CMK (cell line): Measurements from ENCODE around the gene HAGH.
"Not testable (repeated sequence)": the region's sequence is repeated elsewhere in the genome, so short reads cannot be mapped to it uniquely, and the experiment has no call there.

ENCODE experiments used
- DNase-seq: peaks from one replicate; pipeline ENCODE4 v3.0.0-alpha.2; 2010; ENCODE audit warnings: low read depth

HAGH gene

DNA sequence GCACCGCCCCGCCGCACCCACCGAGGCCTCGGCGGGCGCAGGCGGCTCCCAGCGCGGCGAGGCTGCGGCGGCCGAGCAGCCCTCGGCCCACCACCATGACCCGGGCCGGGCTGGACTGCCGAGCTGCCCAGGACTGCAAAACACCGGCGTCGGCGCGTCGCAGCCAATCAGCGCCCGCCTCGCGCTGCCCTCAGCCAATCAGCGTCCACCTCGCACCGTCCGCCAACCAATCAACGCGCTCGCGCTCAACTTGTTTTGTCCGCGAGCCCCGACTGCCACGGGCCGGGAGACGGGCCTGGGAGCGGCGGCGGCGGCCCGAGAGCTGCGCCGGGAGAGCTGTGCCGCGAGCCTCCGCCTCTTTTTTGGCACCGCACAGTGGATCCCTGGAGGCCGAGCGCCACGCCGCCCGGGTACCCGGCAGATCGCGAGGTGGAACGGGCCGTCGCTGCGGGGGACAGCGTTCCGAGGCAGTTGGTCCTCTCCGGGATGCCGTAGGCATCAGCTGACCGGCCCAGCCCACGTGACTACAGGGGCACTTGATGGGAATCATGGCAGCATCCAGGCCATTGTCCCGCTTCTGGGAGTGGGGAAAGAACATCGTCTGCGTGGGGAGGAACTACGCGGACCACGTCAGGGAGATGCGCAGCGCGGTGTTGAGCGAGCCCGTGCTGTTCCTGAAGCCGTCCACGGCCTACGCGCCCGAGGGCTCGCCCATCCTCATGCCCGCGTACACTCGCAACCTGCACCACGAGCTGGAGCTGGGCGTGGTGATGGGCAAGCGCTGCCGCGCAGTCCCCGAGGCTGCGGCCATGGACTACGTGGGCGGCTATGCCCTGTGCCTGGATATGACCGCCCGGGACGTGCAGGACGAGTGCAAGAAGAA lies at the start of gene HAGH, which contains the start of gene FAHD1:
HAGH (minus strand) TSS at position 135 of the 883 bp plus-strand sequence; CDS start at position 97, 38 bp downstream.
FAHD1 (plus strand) TSS at position 516 of the 883 bp plus-strand sequence; CDS start at position 549, 33 bp downstream.
- DNase-seq: peak; percentile 70

DNA sequence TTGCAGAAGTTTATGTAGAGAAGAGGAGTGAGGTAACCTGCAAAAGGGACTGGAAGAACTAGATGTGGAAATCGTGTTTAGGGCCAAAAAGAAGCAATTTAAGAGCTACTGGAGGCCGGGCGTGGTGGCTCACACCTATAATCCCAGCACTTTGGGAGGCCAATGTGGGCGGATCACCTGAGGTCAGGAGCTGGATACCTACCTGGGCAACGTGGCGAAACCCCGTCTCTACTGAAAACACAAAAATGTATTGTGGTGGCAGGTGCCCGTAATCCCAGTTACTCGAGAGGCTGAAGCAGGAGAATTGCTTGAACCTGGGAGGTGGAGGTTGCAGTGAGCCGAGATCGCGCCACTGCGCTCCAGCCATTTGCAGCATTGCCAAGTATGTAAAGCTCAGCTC lies 49.4 kb upstream of the HAGH start:
- not testable (repeated sequence) for DNase-seq

DNA sequence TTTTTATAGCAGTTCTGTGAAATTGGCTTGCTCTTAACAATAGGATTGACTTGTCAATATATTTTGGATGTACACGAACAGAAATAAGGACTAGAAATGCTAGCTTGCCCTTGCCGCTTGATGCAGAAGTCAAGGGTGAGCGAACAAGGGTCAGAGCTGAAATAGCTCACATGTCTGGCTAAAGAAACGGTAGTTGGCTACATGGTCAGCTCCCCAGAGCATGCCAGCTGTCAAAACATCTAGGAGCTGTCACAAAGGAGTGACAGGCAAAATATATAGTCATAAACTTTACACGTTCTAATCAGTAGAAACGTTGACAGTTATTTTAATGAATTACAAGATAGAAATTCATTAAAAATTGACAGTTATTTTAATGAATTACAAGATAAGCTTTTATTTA lies 48.2 kb upstream of the HAGH start:
- DNase-seq: no peak

DNA sequence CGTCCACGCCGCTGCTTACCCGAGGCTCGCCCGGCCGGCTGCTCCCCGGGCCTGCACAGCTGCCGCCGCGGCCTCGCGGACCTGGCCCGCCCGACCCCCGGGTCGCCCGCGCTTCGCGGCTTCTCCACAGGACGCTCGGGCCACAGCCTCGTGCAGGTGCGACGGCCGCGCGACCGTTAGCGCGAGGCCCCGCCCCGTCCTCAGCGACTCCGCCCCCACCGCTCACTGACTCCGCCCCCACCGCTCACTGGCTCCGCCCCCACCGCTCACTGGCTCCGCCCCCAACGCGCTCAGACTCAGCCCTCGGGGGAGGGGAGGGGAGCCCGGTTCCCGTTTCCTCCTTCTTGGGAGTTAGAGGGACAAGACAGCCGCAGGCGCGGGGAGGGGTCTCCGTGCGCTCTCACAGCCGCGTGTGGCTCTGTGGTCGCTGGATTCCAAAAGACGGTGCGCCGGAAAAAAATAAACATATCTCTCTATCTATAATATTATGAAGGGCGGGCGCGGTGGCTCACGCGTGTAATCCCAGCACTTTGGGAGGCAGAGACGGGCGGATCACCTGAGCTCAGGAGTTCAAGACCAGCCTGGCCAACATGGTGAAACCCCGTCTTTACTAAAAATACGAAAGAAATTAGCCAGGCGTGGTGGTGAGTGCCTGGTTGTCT lies 45.5 kb upstream of the HAGH start, which contains the start of gene MEIOB:
MEIOB (minus strand) TSS at position 191 of the 662 bp plus-strand sequence. CDS start 3,989 bp downstream, outside the sequence.
- peak; percentile 57 for DNase-seq

DNA sequence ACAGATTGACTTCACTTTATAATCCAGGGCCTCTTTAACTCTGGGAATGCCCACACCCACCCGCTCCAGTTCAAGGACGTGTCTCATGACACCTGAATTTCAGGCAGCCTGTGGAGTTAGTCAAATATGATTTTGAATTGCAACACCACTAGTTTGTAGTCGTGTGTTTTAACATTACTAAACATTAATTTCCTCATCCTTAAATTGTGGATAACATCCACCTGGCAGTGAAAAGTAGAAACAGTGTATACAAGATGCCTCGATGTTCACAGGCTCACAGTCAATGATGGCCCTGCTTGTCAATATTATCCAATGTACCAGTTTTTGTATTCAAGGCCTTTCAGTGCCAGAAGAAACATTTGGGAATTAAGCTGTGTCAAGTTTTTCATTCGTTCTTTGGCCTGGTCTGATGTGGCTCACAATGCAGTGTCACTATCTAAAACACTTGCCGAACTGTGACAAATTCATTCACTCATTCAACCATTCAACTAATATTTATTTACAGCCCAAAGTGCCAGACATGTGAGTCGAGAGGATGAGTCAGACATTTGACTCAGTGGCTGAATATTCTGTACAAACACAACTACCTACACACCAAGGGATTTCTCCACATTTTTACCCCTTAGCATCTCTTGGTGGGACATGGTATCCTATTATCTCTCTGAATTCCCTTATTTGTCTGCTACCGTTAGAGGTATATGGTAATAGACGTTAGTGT lies 43.9 kb upstream of the HAGH start:
- DNase-seq: no peak

DNA sequence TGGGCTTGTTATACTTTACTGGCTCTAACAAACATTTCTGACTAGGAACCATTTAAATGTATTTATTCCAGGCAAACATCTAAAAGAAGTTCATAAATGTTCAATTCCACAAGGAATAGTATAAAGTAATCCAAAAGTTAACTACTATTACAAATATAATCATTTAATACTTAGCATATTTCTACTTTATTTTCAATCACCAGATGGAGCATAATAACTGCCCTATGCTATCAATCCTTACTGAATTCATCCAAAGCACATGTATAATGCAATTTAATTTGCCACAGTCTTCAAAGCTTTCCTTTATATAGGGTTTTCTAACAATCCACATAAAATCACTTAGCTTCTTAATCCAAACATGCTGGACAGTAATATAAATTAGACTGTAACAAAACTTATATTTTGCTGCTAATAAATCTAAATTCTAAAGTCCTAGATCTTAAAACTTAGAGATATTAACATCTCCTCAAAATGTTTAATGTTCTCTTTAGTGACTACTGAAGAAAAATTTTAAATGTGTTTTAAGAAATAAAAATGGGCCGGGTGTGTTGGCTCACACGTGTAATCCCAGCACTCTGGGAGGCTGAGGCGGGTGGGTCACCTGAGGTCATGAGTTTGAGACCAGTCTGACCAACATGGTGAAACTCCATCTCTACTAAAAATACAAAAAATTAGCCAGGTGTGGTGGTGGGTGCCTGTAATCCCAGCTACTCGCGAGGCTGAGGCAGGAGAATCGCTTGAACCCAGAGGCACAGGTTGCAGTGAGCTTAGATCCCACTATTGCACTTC lies 39.5 kb upstream of the HAGH start:
- DNase-seq: no peak

DNA sequence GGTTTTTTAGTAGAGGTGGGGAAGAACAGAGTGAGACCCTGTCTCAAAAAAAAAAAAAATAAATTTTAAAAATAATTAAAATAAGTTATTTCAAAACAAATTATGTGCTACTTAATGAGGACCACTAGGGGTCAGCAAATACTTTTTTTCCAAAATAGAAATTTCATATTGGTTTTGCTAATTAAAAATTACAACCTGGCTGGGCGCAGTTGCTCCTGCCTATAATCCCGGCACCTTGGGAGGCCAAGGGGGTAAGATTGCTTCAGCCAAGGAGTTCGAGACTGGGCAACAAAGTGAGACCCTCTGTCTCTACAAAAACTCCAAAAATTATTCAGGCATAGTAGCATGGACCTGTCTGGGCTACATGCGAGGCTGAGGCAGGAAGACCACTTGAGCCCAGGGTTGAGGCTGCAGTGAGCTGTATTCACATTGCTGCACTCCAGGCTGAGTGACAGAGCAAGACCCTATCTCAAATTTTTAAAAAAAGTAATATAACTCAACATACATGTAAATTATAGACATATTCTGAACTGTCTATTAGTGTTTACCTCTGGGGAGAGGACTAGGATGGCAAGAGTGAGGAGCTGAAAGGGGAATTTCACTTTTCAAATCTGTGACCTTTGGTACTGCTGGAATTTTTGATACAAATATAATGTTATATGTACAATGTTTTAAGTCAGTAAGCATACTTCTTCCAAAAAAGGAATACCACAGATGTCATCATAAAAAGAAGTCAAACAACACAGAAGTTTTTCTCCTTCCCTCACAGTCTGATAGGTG lies 37.2 kb upstream of the HAGH start:
- DNase-seq: no peak

DNA sequence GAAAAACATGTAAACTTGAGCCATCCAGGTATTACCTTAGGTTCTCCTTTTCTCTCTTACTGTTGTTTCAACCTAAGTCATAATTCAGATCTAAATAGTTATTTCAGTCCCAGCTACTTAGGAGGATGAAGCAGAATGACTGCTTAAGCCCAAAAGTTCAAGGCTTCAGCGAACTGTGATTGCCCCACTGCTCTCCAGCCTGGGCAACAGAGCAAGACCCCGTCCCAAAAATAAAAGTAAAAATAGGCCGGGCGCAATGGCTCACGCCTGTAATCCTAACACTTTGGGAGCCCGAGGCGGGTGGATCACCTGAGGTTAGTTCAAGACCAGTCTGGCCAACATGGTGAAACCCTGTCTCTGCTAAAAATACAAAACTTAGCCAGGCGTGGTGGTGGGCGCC lies 35.8 kb upstream of the HAGH start:
- no peak for DNase-seq

DNA sequence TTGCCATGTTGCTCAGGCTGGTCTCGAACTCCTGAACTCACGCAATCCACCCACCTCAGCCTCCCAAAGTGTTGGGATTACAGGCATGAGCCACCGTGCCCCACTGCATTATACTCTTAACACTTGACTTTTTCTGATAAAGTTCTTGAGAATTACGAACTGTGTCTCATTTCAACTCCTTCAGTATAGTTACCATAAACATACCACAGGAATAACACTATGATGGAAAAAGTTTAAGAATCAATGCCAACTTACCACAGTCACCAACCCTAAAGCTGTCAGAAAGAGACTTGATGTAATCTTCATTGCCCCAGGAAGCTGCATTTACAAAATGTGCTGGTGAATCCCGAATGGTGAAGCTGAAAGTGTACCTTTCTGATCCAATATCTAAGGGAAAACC lies 35.1 kb upstream of the HAGH start:
- DNase-seq: no peak

DNA sequence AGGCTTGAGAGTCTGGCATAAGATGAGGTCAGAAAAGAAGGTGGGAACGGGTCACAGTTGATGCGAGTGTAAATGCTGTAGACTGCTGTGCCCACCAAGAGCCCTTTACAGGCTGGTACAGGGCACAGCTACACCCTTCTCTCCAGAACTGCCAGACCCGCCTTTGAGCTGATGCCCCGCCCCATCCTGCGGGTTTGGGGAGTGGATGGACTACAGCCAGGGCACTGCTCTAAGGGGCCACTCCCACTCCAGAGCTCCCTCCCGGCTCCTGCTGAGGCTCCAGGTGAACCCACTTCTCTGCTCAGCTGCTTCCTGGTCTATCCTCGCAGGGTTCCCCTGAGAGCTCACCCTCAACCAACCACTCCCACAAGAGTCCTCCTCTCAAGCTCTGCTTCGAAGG lies 33.0 kb upstream of the HAGH start:
- DNase-seq: no peak

DNA sequence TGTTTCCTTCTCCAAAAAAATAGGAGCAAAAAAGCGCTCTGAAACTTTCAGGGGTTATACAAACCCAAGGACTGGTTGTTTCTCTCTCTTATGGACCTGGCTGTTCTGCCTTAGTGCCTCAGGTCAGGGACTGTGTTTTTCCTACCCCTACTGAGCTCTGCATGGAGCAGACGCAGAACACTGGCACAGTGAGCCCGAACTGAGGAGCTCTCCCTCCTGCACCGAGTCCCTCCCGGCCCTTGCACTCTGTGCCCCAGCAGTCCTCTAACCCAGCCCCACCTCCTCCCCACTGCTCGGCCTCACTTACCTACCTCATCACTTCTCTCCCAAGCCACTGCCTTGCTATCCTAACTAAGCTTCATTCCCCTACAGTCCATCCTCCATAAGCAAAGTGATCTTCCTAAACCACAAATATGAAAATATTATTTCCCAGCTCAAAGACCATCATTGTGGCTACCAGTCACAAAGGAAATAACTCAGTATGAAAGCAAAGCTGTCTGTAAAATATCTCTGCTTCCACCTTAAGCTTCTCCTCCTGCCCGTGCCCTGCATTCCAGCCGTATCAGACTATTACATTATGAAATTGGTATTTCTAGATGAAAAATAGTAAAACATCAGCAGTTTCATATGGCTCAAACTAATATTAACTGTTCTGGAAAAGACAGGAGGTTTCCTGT lies 31.7 kb upstream of the HAGH start:
- DNase-seq: no peak

DNA sequence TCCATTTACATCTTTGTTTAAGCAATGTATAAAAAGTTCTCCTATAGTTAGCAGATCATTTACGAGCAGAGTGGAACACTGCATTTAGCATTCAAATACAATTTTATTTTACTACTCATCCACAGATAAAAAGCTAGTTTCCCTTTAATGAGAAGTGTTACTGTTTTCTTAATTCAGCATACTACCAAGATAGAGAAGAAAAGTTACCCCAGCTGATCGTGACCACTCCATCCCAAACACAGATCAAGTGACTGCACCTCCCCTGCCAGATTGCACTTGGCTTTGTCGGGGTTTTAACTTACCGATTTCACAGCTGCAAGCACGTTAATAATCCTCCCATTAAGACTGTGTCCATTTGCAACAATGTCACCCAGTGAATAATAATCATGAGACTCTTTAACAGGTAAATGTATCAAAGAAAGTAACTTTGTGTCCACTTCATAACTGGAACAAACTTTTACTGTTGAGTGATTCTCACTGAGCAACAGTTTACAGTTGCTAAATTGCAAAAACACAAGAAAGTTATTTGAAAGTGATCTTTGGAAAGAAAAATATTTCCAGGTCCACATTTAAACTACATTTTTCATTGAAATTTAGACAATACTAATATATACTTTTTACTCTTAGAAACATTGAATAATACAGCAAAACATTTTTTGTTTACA lies 30.9 kb upstream of the HAGH start:
- DNase-seq: no peak

DNA sequence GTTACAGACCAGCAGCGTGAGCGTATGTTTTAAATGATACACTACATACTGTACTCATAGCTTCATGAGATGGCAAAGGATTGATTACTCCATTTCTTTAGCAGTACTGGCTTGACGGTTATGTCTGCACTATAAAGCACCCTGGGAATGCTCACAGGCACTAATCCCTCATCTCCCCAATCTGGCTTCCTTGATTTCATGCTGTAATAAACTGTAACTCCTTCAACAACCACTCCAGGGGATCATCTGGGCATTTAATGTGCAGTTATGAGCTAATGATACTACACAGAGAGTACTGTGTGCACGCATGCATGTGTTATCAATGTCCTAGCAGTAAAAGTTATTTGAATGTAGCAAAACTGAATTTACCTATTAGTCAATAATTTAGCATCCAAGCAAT lies 25.2 kb upstream of the HAGH start:
- no peak for DNase-seq

DNA sequence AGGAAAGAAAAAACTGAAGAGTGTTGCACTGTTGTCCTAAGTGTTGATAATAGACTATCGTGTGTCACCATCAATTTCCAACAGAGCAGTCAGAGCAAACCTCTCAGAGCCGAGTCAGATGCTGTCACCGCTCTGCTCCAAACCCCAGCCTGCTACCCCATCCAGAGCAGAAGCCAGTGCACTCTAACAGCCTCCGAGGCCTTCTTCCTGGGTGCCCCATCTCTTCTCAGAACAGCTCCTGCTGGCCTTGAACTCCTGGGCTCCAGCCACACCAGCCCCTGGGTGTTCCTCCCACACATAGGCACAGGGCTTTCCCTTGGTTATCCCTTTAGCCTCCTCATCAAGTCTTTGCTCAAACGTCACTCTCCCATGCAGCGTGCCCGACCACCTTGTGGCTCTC lies 24.4 kb upstream of the HAGH start:
- no peak for DNase-seq

DNA sequence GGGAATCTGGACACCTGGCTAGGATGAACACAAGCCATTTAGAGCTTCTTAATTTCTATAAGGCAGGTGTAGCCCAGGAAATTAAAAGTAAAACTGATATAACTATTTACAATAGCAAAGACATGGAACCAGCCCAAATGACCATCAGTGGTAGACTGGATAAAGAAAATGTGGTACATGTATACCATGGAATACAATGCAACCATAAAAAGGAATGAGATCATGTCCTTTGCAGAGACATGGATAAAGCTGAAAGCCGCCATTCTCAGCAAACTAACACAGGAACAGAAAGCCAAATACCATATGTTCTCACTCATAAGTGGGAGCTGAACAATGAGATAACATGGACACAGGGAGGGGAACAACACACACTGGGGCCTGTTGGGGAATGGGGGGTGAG lies 19.8 kb upstream of the HAGH start:
- DNase-seq: no peak

DNA sequence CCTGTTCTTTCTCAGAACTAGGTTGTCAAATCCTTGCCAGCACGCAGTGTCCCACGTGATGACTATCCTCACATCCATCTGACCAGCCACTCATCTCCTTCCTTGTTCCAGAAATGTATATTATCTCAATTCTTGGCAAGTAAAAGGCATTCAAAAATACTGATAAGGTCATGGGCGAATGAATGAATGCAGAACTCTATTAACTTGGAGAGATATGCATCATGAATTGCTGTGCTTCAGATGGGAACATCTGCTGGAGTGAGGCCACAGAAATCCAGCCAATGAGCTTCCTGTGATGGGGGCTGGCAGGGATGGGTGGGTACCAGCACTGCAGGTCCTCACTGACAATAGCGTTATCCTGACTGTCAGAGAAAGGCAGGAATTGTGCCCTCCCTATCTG lies 19.4 kb upstream of the HAGH start:
- no peak for DNase-seq

DNA sequence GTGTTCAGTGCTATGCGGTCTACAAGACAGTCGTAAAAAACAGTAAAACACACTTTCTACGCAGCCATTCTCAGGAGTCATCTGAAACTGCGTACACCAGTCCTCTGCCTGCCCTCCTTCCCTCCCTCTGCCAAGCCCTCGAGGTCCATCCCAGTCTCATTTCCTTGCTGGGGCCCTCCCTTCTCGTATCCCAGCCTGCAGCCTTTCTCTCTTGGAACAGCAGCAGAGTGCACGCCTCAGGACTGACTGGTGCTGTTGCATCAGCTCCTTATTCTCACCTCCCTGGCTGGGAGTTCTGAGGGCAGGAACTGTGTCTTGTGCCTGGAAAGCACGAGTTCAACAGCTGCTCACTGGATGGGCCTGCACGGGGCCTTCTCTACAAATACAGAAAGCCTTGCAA lies 12.9 kb upstream of the HAGH start:
- no peak for DNase-seq

DNA sequence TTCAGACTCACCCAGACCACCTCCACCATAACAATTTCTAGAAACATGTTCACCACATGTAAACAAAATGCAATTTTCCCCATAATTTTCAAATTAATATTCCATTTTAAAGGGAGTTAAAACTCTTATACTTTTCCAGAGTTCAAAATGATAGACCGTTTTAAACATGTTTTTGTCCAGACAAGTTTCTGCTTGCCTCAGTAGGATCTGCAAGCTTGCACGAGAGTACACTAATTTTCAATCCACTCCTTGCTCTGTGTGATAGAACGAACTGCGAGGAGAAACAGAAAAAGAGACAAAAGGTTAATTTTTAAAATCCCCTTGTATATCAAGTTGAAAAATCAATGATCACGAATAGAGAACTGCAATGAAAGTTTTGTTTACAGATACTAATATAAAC lies 7.5 kb upstream of the HAGH start:
- no peak for DNase-seq

DNA sequence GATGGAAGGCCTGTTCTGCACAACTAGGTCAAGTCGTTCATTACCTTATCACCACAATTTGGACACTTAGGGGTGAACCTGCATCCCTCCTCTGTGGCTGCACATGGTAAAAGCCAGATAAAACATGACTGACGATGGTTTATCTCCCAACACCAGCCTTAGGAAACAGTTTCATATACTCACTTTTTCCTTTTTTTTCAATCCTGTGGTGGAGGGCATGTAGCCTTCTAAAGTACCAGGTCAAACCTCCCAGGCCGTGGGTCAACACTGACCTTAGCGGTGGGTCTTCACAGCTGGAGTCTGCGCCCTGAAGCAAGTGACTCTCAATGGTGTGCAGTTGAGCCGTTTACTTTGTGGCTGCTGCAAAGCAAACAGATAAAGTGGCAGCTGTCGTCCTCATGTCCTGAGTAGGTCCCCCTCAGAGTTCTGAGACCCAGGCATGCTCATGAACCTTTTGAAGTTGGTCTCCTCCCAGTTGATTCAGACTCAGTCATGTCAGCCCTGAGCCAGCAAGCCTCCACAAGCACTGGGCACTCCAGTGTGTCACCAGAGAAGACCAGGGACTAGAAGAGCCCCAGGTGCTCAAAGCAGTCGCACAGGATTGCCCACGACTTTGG lies 6.3 kb upstream of the HAGH start:
- no peak for DNase-seq
